ENCODE results near the gene FBXL17.

- no peak for TF ChIP-seq POLR2A (IDR thresholded peaks at IDR 0.05)
- TF ChIP-seq CTCF (IDR thresholded peaks at IDR 0.05) = no peak
Measured at GRCh38 chr5:108379722-108380530, 2.0 kb downstream of the FBXL17 start.
